ENCODE results near the gene CFAP46. TPM values are rescaled to one million over a fixed set of nuclear protein-coding genes. Genes with fewer than 3 reads are reported as not detected.

Gene CFAP46
- total RNA-seq, 4 donors from 2014 or later: under 0.01 to 1.3 (median 0.28) TPM

GRCh38 chr10:132939957-132940790 lies 2.2 kb downstream of the CFAP46 start:
- Histone ChIP-seq H3K4me1 (peaks cover 13 to 19% (median 16%) of the 10 kb centered on the region in 4 donors), H3K4me3 (no peak overlapping the region), H3K27ac (replicated peaks in 1 of 4) (no peak overlapping the region), H3K36me3 (no peaks in the 10 kb centered on the region), H3K9me3 (no peaks in the 10 kb centered on the region), H3K27me3 (peaks cover 0 to 66% (median 18%) of the 10 kb centered on the region in 4 donors)
- 67% methylated on average over 23 of the region's 24 CpGs for WGBS
- TF ChIP-seq, protein P1, sequence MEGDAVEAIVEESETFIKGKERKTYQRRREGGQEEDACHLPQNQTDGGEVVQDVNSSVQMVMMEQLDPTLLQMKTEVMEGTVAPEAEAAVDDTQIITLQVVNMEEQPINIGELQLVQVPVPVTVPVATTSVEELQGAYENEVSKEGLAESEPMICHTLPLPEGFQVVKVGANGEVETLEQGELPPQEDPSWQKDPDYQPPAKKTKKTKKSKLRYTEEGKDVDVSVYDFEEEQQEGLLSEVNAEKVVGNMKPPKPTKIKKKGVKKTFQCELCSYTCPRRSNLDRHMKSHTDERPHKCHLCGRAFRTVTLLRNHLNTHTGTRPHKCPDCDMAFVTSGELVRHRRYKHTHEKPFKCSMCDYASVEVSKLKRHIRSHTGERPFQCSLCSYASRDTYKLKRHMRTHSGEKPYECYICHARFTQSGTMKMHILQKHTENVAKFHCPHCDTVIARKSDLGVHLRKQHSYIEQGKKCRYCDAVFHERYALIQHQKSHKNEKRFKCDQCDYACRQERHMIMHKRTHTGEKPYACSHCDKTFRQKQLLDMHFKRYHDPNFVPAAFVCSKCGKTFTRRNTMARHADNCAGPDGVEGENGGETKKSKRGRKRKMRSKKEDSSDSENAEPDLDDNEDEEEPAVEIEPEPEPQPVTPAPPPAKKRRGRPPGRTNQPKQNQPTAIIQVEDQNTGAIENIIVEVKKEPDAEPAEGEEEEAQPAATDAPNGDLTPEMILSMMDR (IDR thresholded peaks at IDR 0.05): peak; percentile 34 to 64 (median 41)
- no peak for TF ChIP-seq POLR2A (IDR thresholded peaks at IDR 0.05; ENCODE audit: low read depth)
- intact Hi-C loops (cut with DNase I): no loop called here
- no peak for DNase-seq (ENCODE audit: extremely low spot score)

DNA sequence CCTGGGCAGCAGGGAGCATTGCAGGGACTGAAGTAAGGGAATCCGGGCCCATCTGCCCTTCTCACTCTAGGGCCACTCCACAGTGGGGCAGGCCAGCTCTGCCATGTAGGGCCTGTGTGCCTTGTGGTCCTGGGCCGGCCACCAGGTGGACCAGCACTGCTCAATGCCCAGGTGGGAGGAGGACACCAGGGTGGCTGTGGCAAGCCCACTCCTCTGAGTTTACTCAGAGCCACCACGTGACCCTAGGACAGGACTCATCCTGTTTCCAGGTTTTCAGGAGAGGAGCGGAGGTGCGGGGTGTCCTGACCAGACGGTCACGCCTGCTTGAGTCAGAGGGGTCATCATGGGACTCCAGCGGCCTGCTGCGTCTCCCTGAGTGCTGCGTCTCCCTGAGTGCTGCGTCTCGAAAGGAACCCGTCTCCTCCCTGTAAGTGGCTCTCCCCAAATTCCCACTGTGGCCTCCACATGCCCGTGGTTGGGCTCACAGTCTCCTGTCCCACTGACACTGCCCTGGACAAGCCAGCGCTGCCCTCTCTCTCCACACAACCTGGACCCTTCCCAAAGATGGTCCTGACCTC lies 2.9 kb downstream of the CFAP46 start:
- H3K27me3 ChIP-seq: peaks cover 0 to 59% (median 18%) of the 10 kb centered on the region in 4 donors
- no peak for DNase-seq (ENCODE audit: extremely low spot score)
- intact Hi-C loops (cut with DNase I): no loop called here

DNA sequence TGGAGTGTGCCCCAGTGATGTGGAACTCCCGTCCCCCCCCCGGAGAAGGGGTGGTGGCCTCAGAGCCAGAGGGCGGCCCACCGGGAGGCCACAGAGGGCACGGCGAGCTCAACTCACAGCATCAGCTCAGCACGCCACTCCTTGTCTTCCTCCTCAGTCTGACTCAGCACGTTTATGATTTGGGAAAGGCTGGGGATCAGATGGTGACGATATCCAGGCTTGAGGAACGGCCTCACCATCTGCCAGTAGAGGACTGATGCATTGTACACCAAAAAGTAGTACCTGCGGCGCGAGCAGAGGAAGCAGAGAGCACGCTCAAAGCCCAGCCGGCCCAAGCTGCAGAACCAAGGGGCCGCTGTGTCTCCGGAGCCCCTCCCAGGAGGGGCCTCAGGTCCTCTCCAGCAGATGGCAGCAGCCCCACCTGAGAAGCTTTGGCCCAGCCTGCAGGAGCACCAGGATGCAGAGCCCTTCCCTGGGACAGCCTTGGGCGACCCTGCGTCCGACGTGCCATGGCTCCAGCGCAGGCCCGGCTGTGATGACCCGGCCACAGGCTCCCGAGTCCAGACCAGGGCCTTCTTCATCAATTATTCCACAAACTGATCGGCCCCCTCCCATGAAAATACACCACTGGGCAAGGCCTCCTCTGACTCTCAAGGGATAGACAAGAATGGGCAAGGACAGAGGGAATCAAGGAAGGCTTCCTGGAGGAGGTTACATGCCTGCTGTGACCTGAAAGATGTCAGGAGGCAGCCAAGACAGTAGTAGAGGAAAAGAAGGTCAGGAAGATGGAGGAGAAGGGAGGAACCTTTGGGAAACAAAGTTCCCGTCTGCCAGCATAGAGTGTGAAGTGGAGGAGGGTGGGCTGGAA lies 3.7 kb downstream of the CFAP46 start:
- Histone ChIP-seq H3K27me3 (peaks cover 0 to 51% (median 16%) of the 10 kb centered on the region in 4 donors), H3K9me3 (no peaks in the 10 kb centered on the region), H3K4me3 (no peak overlapping the region), H3K4me1 (peaks cover 13 to 19% (median 16%) of the 10 kb centered on the region in 4 donors), H3K36me3 (no peaks in the 10 kb centered on the region), H3K27ac (replicated peaks in 1 of 4) (no peak overlapping the region)
- DNase-seq (ENCODE audit: extremely low spot score): no peak
- TF ChIP-seq EP300 (IDR thresholded peaks at IDR 0.05): no peak
- TF ChIP-seq, protein P1 (IDR thresholded peaks at IDR 0.05): no peak
- no peak for TF ChIP-seq POLR2AphosphoS5 (IDR thresholded peaks at IDR 0.05)
- no peak for TF ChIP-seq POLR2A (IDR thresholded peaks at IDR 0.05; ENCODE audit: low read depth)
- 83% methylated on average over 21 of the region's 27 CpGs for WGBS
- intact Hi-C loops (cut with DNase I): no loop called here

More for the DNA sequence above, 2.9 kb downstream of the CFAP46 start:
- Histone ChIP-seq H3K4me3 (no peak overlapping the region), H3K9me3 (no peaks in the 10 kb centered on the region), H3K4me1 (peaks cover 13 to 19% (median 16%) of the 10 kb centered on the region in 4 donors), H3K27ac (replicated peaks in 1 of 4) (no peak overlapping the region), H3K36me3 (no peaks in the 10 kb centered on the region)
- 93% methylated on average over 12 of the region's 15 CpGs for WGBS
- TF ChIP-seq EP300 (IDR thresholded peaks at IDR 0.05) (no peak), POLR2A (IDR thresholded peaks at IDR 0.05; ENCODE audit: low read depth) (no peak), POLR2AphosphoS5 (IDR thresholded peaks at IDR 0.05) (no peak)
- TF ChIP-seq, protein P1 (IDR thresholded peaks at IDR 0.05): no peak

DNA sequence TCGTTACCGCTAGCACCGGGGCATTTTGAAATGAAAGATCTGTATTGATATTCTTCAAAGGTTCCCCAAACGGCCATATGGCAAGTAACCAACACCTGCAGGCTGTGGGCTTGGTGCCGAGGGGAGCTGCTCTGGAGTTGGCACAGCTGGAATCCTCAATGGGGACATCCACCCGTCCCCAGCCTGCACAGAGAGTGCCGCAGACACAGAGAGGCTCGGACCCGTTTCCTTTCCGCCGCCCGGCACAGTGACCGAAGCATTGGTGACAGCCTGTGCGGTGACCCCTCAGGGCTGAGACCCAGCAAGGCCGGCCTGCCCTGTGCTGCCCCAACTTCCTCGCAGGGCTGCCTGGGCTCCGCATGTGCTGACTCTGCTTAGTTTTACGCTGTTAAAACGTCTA lies 4.5 kb downstream of the CFAP46 start:
- Histone ChIP-seq H3K36me3 (no peaks in the 10 kb centered on the region), H3K27me3 (peaks cover 0 to 43% (median 13%) of the 10 kb centered on the region in 4 donors), H3K4me1 (peaks cover 10 to 15% (median 12%) of the 10 kb centered on the region in 4 donors), H3K27ac (replicated peaks in 1 of 4) (no peak overlapping the region), H3K4me3 (no peak overlapping the region), H3K9me3 (no peaks in the 10 kb centered on the region)
- TF ChIP-seq EP300 (IDR thresholded peaks at IDR 0.05) (no peak), POLR2A (IDR thresholded peaks at IDR 0.05; ENCODE audit: low read depth) (no peak), POLR2AphosphoS5 (IDR thresholded peaks at IDR 0.05) (no peak)
- TF ChIP-seq, protein P1 (IDR thresholded peaks at IDR 0.05): no peak
- 84% methylated on average over 13 of the region's 19 CpGs for WGBS
- DNase-seq (ENCODE audit: extremely low spot score): no peak
- intact Hi-C loops (cut with DNase I): no loop called here
